Right forelimb (tissue), 1 donor: ENCODE data around the gene PHF12.
"Not testable (repeated sequence)": the region's sequence is repeated elsewhere in the genome, so short reads cannot be mapped to it uniquely, and the experiment has no call there.

Experiments used
- DNase-seq: peaks from one replicate; pipeline ENCODE4 v3.0.0-alpha.2; 2018

PHF12 gene

GRCh38 chr17:28926786-28927185 is 24.5 kb downstream of the PHF12 start:
- no peak for DNase-seq

- DNase-seq, result no peak
Observed at GRCh38 chr17:28926366-28926765, 25.0 kb downstream of the PHF12 start.

GRCh38 chr17:28925912-28926365 is 25.4 kb downstream of the PHF12 start:
- no peak for DNase-seq

- no peak for DNase-seq
Observed at GRCh38 chr17:28920201-28920600, 31.1 kb downstream of the PHF12 start.

- no peak for DNase-seq
Observed at GRCh38 chr17:28918295-28918694, 33.0 kb downstream of the PHF12 start.

- no peak for DNase-seq
Observed at GRCh38 chr17:28917465-28917864, 33.9 kb downstream of the PHF12 start.

GRCh38 chr17:28917029-28917428 is 34.3 kb downstream of the PHF12 start:
- no peak for DNase-seq

- no peak for DNase-seq
Observed at GRCh38 chr17:28916302-28916934, 34.9 kb downstream of the PHF12 start.

- no peak for DNase-seq
Observed at GRCh38 chr17:28912938-28913333, 38.4 kb downstream of the PHF12 start.

GRCh38 chr17:28912281-28912937 is 38.9 kb downstream of the PHF12 start:
- no peak for DNase-seq

GRCh38 chr17:28911411-28912045 is 39.8 kb downstream of the PHF12 start:
- DNase-seq, result no peak

- no peak for DNase-seq
Observed at GRCh38 chr17:28910534-28910933, 40.8 kb downstream of the PHF12 start.

GRCh38 chr17:28908640-28909167 is 42.6 kb downstream of the PHF12 start:
- no peak for DNase-seq

- DNase-seq, result no peak
Observed at GRCh38 chr17:28907709-28908475, 43.4 kb downstream of the PHF12 start.

- no peak for DNase-seq
Observed at GRCh38 chr17:28906706-28907438, 44.4 kb downstream of the PHF12 start.

GRCh38 chr17:28906276-28906675 is 45.0 kb downstream of the PHF12 start:
- DNase-seq, result no peak

- no peak for DNase-seq
Observed at GRCh38 chr17:28904800-28905199, 46.5 kb downstream of the PHF12 start.

GRCh38 chr17:28903546-28903841 is 47.8 kb downstream of the PHF12 start:
- DNase-seq, result not testable (repeated sequence)

GRCh38 chr17:28902819-28903545 is 48.3 kb downstream of the PHF12 start, which contains the start of gene DHRS13:
TSS of gene DHRS13 (minus strand) at chr17:28903079. CDS start at chr17:28902944, 135 bp downstream.
- DNase-seq, result peak; percentile 92

GRCh38 chr17:28901866-28902818 is 49.2 kb downstream of the PHF12 start:
- peak; percentile 69 for DNase-seq
